Stimulated activated CD4-positive, alpha-beta T cell treated with anti-CD3 and anti-CD28 coated beads, TNF-alpha, amount 100 ng/mL, for 48 hours (primary cell): Measurements from ENCODE around the gene C5orf63.
"Not testable (repeated sequence)": the region's sequence is repeated elsewhere in the genome, so short reads cannot be mapped to it uniquely, and the experiment has no call there.

Experiments
- DNase-seq, 3 donors: peaks; one replicate each; pipeline ENCODE4 v3.0.0-alpha.2; 2020; ENCODE audit warnings: low read depth in 3 of 3

C5orf63 gene

DNA sequence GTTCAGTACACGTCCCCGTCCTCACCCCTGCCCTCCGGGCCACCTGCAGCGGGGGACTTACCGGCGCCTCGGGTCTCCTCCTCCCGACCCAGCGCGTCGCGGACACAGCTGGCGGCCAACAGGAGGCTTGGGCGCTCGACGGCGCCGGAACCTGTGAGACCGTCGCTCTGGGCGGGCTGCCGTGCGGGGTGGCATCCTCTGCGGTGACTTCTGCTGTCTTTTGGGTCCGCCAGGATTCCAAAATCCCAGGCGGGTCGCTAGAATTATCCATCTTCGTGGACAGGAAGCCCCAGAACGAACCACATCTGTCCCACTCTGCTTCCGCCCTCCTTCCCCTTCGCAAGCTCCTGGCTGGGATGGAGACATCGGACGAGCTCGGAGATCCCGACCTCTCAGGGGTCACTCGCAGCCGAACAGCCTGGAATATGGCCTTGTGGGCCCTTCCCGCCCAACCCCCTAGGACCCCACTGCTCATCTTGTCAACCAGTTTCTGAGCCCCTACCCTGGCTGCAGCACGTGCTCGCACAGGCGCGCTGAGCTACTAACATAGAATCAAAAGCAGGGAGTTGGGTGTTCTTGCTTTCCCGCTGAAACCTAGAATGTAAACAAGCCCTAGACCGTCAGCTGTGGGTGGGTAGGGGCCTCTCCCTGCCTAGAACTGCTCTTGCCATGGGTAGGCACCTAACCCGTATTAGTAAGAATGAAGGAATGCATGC lies 42.0 kb downstream of the C5orf63 start:
- peak in 1 of 3 donors; percentile 11 for DNase-seq

- peak; percentile 82 to 90 (median 86) for DNase-seq
Measured at GRCh38 chr5:127030259-127031146, 42.8 kb downstream of the C5orf63 start, which contains the start of gene MARCHF3. Gene MARCHF3, minus strand, starts transcription at chr5:127030558. Its CDS starts 112,387 bp downstream, at chr5:126918171.

- DNase-seq = peak in 1 of 3 donors; percentile 43
Measured at GRCh38 chr5:127029581-127030258, 43.6 kb downstream of the C5orf63 start.

GRCh38 chr5:127028822-127029457 lies 44.4 kb downstream of the C5orf63 start:
- no peak for DNase-seq

DNA sequence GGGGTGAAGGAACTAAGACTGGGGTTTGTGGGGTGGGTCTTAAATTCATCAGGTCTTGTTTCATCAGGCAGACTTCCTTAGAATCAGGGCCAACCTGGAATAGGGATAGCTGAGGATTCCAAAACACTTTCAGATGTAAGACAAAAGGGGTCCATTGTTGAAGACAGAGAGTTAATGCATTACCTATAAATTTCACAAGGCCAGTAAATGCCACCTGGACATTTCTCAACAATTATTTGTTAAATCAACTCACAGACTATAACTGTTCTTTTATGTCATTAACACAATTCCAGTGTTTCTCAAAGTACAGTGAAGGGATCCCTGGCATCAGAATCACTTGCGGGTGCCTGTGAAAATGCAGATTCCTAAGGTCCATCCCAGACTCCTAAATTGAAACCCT lies 45.8 kb downstream of the C5orf63 start:
- DNase-seq = no peak

GRCh38 chr5:127026166-127026565 lies 47.1 kb downstream of the C5orf63 start:
- no peak for DNase-seq

GRCh38 chr5:127025467-127025866 lies 47.8 kb downstream of the C5orf63 start:
- DNase-seq = no peak

GRCh38 chr5:127024821-127025220 lies 48.5 kb downstream of the C5orf63 start:
- no peak for DNase-seq

GRCh38 chr5:127023552-127024191 lies 49.6 kb downstream of the C5orf63 start:
- not testable (repeated sequence) for DNase-seq

DNA sequence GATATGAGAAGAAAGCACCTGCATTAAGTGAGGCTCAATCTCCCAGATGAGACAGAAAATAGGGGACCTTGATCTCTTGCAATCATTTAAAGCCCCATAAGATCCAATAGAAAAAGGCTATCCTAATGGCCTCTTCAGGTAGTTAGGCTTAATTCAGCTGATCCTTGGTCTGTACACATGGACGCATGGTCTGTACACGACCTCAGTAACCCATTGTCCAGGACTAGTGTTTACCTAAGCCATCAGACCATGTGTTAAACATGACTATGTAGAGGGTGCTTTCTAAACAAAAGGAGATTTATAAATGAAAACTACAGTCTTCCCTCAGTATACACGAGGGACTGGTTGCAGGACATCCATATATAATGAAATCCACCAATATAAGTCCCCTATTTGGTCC lies 50.5 kb downstream of the C5orf63 start:
- DNase-seq = no peak

GRCh38 chr5:127019928-127020327 lies 53.4 kb downstream of the C5orf63 start:
- DNase-seq = no peak

DNA sequence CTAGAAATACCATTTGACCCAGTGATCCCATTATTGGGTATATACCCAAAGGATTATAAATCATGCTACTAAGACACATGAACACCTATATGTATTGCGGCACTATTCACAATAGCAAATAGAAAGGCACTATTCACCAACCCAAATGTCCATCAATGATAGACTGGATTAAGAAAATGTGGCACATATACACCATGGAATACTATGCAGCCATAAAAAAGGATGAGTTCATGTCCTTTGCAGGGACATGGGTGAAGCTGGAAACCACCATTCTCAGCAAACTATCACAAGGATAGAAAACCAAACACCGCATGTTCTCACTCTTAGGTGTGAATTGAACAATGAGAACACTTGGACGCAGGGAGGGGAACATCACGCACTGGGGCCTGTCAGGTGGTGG lies 56.6 kb downstream of the C5orf63 start:
- DNase-seq = not testable (repeated sequence)

DNA sequence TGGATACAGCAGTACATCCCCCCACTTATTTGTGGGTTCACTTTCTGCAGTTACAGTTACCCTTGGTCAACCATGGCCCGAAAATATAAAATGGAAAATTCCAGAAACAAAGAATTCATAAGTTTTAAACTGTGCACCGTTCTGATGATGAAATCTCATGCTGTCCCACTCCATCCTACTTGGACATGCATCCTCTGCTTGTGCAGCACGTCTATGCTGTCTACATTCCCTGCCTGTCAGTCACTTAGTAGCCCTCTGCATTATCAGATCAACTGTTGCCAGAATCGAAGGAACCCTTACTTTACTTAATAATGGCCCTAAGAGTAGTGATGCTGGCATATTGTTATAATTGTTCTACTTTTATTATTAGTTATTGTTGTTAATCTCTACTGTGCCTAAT lies 57.6 kb downstream of the C5orf63 start:
- DNase-seq = no peak

GRCh38 chr5:127014573-127014972 lies 58.7 kb downstream of the C5orf63 start:
- DNase-seq = no peak

- DNase-seq = no peak
Measured at GRCh38 chr5:127013407-127013806, 59.9 kb downstream of the C5orf63 start.

GRCh38 chr5:127012916-127013315 lies 60.4 kb downstream of the C5orf63 start:
- DNase-seq = no peak

GRCh38 chr5:127011961-127012644 lies 61.2 kb downstream of the C5orf63 start:
- DNase-seq = no peak

- no peak for DNase-seq
Measured at GRCh38 chr5:127011153-127011552, 62.1 kb downstream of the C5orf63 start.

GRCh38 chr5:127010362-127010761 lies 62.9 kb downstream of the C5orf63 start:
- no peak for DNase-seq

DNA sequence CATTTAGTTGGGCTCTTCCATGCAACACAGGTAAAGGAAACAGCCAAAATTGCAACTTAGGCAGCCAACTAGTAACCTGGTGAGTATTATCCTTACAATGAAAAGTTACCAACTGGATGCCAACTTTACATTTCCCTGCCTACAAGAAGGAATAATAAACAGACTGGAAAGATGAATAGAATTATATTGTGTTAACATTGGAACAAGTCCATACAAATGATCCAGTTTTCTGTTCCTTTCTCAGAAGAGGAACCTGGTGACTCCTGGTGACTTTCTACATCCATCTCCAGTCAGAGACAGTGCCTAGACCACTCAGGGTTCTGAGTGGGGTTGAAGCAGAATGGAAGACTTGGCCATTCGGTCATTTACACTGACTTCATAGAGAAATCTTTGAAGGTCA lies 63.5 kb downstream of the C5orf63 start:
- DNase-seq = no peak
